ENCODE data around the gene ARMC5. TPM values are rescaled to one million over a fixed set of nuclear protein-coding genes. Genes with fewer than 3 reads are reported as not detected.

The ARMC5 gene
- total RNA-seq, 2 donors from 2014 or later, result 4.2 to 13.2 TPM

GRCh38 chr16:31513126-31513525 lies 53.8 kb downstream of the ARMC5 start:
- no peak for ATAC-seq
- no peaks in the 10 kb centered on the region for H3K36me3 ChIP-seq (replicated peaks in 1 of 2; ENCODE audit: insufficient read depth in 1 of 2, low read depth in 2 of 2)
- H3K27me3 ChIP-seq, result no peaks in the 10 kb centered on the region
- peaks cover 12% of the 10 kb centered on the region for H3K4me1 ChIP-seq
- TF ChIP-seq CTCF (IDR thresholded peaks at IDR 0.05), result no peak
- TF ChIP-seq POLR2A (IDR thresholded peaks at IDR 0.05), result no peak
- intact Hi-C loops (cut with DNase I), result no loop called here
- whole genome bisulfite sequencing, 2 donors, result 73 to 76% methylated on average over 6 of the region's 6 CpGs
- H3K9me3 ChIP-seq, result no peaks in the 10 kb centered on the region
- no peak overlapping the region for H3K4me3 ChIP-seq
- no peak for DNase-seq
- no peak overlapping the region for H3K27ac ChIP-seq

GRCh38 chr16:31513884-31514283 lies 54.6 kb downstream of the ARMC5 start:
- intact Hi-C loops (cut with DNase I), result no loop called here
- no peaks in the 10 kb centered on the region for H3K36me3 ChIP-seq (replicated peaks in 1 of 2; ENCODE audit: insufficient read depth in 1 of 2, low read depth in 2 of 2)

More at GRCh38 chr16:31513884-31514283, 54.6 kb downstream of the ARMC5 start:
- TF ChIP-seq POLR2A (IDR thresholded peaks at IDR 0.05) (no peak), CTCF (IDR thresholded peaks at IDR 0.05) (no peak)
- peaks cover 12% of the 10 kb centered on the region for H3K4me1 ChIP-seq
- no peak overlapping the region for H3K4me3 ChIP-seq
- no peaks in the 10 kb centered on the region for H3K9me3 ChIP-seq
- ATAC-seq, result no peak
- no peak for DNase-seq
- no peaks in the 10 kb centered on the region for H3K27me3 ChIP-seq
- H3K27ac ChIP-seq, result no peak overlapping the region

Other genes starting within 250 kb of the ARMC5 start
- gene TRIM72, start 245.4 kb upstream of the ARMC5 start, total RNA-seq, result not detected
- not detected for gene PYDC1, start 242.4 kb upstream of the ARMC5 start, total RNA-seq
- gene ITGAM, start 199.5 kb upstream of the ARMC5 start, total RNA-seq, result 1 to 10 TPM; 3.3 to 6.5 TPM
- 1 to 10 TPM; 3.0 to 8.6 TPM for gene ITGAX, start 104.3 kb upstream of the ARMC5 start, total RNA-seq
- not detected for gene ITGAD, start 66.2 kb upstream of the ARMC5 start, total RNA-seq
- not detected for gene COX6A2, start 31.1 kb upstream of the ARMC5 start, total RNA-seq
- gene ZNF843, start 16.7 kb upstream of the ARMC5 start, total RNA-seq, result 1 to 10 TPM; 3.6 to 4.7 TPM
- gene TGFB1I1, start 12.7 kb downstream of the ARMC5 start, total RNA-seq, result 10 to 100 TPM in 1 of 2 donors, 1 to 10 TPM in 1; 8.6 to 16.6 TPM
- gene SLC5A2, start 23.6 kb downstream of the ARMC5 start, total RNA-seq, result under 1 TPM in 1 of 2 donors, not detected in 1; 0.26 TPM
- gene RUSF1, start 48.9 kb downstream of the ARMC5 start, total RNA-seq, result 10 to 100 TPM; 72.9 to 77.5 TPM
- not detected for gene AHSP, start 68.4 kb downstream of the ARMC5 start, total RNA-seq

All from body of pancreas (tissue), 4 donors.